Stimulated activated CD4-positive, alpha-beta T cell treated with anti-CD3 and anti-CD28 coated beads, Interleukin-1b, Interleukin-23, amount 100 ng/mL, for 4 hours (primary cell): ENCODE results near the gene ACOX3.

Source experiments
- DNase-seq, 2 donors: peaks; one replicate each; pipeline ENCODE4 v3.0.0-alpha.2; 2020; ENCODE audit warnings: low read depth in 2 of 2

ACOX3 gene

DNA sequence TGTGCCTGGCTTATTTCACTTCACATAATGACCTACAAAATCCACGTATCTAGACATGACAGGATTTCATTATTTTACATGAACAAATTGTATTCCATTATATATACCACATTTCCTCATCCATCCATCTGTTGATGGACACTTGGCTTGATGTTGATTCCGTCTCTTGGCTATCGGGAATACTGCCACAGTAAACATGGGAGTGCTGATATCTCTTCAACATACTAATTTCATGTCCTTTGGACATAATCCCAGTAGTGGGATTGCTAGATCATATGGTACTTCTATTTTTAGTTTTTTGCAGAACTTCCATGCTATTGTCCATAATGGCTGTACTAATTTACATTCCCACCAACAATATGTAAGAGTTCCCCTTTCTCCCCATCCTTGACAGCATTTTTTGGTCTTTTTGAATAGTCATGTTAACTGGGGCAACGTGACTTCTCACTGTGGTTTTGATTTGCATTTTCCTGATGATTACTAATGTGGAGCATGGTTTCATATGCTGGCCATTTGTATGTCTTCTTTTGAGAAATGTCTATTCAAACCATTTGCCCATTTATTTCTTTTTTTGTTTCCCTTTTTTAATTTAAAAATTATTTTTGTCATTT, 102.1 kb downstream of the ACOX3 start:
- no peak for DNase-seq

- no peak for DNase-seq
Observed at GRCh38 chr4:8336412-8337075, 104.0 kb downstream of the ACOX3 start.

DNA sequence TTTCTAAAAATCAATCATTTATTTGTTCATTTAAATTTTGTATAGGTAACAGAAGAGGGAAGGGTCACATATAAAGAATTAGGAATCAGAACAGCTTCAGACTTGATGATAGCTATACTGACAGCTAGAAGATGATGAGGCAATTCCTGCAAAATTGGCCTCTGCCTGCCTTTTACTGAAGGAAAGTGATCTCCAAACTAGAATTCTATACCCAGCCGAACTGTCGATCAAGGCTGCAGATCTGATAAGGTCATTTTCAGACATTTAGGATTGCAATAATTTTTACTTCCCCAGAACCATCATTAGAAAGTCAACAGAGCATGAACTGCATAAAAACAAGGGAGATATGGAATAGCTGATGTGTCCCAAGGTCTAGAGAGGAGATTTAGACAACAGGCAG, 104.7 kb downstream of the ACOX3 start:
- no peak for DNase-seq

DNA sequence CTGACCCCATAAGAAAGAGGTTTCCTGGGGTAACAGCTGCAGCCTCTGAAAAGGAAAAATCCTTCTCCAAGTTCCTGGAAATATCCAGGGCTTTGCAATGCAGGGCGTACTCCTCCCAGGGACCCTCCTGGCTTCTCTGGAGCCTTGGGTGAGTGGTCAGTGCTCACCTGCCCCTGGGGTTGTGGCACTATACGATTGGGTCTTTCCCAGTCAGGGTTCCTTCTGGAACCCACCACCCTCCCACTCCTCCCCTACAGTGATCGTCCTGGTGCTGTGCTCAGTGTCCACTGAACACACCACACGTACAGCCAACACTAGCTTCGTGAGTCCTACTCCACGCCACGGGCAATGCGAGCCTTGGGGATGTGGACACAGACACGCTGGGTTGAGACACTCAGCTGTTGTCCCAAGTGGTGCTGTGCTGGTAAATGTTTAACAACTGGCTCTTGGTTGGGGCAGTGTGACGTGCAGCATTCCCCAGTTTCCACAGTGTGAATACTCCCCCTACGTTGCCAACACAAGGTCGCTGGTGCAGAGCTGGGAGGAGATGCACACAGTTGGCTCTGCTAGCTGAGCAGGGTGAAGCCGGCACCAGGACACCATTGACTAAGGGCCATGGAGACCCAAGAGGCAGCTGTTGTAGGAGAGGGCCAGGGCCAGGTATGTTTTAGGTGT, 105.6 kb downstream of the ACOX3 start:
- DNase-seq: no peak

DNA sequence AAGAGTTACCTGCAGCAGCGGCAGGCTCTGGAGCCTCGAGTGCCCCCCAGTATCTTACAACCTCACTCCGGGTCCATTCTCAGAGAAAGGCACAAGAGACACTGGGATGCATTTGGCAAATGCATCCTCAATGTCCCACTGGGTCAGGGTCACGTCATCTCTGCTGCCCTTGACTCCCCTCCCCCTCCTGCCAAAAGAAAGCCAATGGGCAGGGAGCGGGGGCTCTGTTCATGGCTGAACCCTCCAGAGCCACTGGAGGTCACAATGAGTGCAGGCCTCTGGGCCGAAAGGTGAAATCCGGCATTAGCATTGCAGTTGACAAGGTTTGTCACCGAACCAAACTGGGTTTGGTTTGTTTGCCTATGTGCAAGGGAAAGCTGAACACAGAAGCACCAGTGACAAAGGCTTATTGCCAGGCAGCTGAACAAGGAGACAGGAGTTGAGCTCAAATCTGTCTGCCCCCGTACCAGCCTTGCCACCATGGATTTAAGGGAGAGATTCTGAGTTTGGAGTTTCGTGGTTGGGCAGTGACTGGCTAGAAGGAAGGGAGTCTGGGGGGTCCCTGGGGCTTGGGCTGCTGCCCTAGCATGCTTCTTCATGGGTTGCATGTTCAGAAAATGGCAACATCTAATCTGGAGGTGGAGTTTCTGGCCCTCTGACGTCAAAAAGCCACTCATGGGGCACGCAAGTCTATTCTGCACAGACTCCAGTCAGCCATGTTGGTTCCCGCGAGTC, 106.6 kb downstream of the ACOX3 start:
- DNase-seq: no peak

DNA sequence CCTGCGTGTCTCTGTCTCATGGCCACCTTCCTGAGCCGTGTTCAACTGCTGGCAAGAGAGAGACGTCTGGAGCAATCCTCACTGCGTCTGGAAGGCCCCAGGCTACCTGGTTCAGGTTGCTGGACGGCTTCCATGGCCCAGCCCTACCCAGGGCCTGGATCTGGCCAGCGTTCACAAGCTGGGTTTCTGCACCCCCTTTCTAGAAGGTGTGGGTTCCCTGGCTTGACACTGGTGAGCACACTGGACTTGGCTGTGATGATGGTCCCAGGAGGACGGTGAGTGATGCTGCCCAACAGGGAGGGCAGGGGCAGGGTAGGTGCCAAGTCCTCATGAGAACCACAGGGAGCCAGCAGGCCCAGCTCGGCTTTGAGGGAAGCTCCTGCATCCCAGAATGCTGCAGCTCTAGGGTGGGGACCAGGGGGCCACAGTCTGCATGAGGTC, 107.6 kb downstream of the ACOX3 start:
- no peak for DNase-seq

GRCh38 chr4:8332038-8332857, 108.3 kb downstream of the ACOX3 start:
- DNase-seq: no peak

GRCh38 chr4:8331575-8331955, 109.0 kb downstream of the ACOX3 start:
- DNase-seq: no peak

DNA sequence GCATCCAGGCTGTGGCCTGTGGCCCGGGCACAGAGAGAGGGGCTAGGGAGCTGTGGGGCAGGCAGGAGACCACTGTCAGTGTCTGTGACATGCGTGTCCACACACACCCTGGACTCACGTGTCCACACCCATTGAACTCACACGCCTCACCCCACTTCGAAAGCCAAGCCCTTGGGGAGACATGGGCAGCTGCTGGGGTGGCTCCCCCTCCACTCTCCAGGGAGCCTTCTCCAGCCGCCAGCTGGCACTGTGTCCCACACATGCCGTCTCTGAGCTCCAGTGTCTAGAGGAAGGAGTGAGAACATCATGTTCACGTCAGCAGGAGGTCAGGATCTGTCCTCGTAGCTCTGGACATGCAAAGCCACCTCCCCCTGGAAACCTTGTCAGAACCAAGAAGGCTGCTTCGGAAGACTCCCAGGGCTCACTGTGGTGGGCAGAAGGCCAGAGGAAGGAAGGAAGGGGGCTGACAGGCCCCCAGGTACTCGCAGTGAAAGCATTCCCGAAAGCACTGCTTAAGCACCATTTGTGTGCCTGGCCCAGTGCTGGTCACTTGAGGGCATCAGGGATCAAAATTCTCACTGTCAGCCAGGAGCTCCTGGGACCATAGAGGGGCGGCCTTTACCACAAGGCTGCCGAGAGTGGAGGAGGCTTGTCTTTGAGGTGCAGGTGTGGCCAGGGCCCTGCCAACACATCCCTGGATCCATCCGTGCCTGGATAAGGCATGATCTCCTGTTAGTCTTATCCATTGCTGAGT, 109.5 kb downstream of the ACOX3 start:
- no peak for DNase-seq

- no peak for DNase-seq
Observed at GRCh38 chr4:8329859-8330761, 110.4 kb downstream of the ACOX3 start.

GRCh38 chr4:8329560-8329858, 111.0 kb downstream of the ACOX3 start:
- no peak for DNase-seq

GRCh38 chr4:8328866-8329559, 111.5 kb downstream of the ACOX3 start:
- DNase-seq: no peak

DNA sequence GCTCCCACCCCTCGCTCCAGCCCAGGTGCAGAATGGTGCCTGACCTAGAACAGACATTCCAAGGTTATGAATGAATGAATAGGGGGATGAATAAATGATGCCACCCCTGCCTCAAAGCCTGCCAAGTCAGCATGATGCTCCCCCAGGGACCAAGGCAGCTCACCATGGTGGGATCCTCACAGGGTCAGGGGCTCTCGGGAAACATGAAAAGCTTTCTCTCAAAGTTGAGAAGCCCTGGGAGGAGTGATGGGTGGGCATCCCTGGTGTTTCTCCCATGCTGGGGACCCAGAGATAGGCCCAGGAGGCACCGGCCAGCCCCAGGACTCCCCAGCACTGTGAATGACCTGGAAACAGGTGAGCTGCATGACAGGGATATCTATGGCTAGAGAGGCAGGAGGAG, 112.1 kb downstream of the ACOX3 start:
- no peak for DNase-seq

DNA sequence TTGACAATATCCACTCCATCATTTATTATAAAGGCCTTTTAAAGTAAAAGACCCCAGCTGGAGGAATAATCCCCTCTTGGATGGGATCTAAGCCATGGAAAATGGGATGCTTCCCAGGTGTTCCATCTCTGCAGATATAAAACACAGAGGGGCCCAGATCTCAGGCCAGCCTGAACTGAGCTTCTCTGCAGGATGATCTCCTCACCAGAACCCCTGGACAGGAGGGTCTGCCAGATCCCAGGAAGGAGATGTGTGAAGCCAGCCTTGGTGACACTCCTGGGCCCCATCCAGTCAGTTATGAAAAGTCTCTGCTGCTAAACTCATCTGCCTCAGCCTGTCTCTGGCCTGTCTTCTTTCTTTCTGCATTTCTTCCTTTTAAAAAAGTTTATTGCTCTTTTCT, 114.3 kb downstream of the ACOX3 start:
- no peak for DNase-seq

DNA sequence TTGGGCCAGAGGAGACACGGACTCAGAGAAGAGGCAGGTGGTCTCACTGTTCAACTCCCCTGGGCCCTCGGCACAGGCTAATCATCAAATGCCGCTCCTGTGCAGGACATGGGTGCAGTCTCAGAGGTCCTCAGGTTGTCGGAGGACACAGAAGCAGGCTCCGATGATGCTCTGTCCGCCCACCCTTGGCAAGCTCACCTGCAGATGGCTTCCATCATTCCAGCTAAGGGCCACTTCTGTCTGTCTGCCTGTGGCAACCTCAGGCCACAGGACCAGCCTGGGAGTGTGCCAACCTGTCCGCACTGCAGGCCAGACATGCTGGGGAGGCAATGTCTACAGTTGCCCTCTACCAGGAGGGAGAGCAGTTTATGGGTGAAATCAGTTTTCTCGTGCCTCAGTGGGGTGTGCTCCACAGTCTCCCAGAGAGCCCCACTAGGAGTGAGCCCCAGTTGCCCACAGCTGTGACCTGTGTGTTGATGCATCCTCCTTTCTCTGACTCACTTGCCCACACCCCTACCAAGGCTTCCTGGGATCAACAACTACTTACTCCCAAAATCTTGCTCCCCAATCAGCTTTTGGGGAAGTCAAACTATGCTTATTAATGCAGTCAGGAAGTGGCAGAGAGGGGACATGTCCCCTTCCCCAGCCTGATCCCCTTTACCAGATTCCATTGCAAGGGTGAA, 115.1 kb downstream of the ACOX3 start:
- DNase-seq: no peak

DNA sequence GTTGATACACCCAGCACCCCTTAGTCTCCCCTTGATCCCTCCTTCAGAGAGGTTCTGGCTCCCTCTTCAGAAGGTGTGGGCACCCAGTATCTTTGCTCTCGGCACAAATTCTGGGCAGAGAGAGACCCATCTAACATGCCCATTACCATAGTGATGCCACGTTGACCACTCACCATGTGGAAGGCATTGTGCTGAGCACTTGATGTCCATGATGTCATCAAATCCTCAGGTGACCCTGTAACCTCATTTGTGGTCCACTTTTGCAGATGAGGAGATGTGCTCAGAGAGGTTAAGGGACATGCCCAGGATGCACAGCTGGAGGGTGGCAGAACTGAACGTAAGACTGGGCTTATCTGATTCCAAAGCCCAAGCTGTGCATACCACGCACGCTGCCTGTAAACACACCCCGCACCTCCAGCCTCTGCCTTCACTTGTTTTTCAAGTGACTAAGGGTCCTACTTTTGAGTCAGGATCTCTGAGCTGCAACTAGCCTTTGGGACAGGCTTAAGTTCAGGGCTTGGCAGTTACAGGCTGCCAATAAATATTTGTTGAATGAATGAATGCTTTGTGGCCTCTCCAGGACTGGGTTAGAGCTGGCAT, 115.8 kb downstream of the ACOX3 start:
- DNase-seq: no peak

DNA sequence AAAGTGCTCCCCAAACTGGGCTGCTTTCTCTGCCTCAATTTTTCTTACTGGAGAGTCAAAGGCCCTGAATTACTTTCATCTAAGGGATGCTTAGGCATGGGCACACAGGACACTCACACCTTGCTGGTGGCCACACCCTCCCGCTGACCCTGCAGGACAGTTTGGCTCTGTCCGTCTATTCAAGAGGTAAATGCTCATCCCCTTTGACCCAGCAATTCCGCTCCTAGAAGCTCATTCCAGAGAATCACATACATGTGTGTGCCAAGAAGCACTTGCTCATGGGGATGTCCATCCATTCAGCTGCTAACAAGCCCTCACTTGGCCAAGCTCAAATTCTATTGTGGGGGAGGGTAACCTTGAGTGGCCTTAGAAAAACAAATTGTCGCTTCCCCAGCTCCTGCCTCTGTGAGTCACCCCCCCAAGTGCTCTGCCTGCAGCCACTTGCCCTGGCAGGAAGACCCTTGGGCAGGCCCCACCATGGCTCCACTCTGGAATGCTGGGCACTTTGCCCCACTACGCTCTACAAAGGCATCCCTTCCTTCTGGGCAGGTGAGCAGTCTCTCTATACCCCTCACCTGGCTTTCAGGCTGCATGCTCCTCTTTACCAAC, 116.5 kb downstream of the ACOX3 start:
- DNase-seq: no peak
